Psoas muscle (tissue), 8 donors: ENCODE results near the gene MUC6. TPM values are rescaled to one million over a fixed set of nuclear protein-coding genes. Genes with fewer than 3 reads are reported as not detected.

Experiments
- ATAC-seq, 4 donors: fragments of 200-7000 bp; cut with Tn5 transposase; one replicate each; pipeline ENCODE4 v1.9.1; 2020; ENCODE audit warnings: moderate library complexity in 3 of 4, mild to moderate bottlenecking in 2 of 4
- DNase-seq, 2 donors: peaks; one replicate each; pipeline ENCODE4 v3.0.0-alpha.2; 2020
- H3K27ac ChIP-seq: fragments of 200-600 bp; one replicate; pipeline ENCODE4 v1.8.0; 2022
- H3K27me3 ChIP-seq, 3 donors: fragments of 200-600 bp in 1 of 3; one replicate each; pipeline versions ENCODE4 v1.6.1 to v1.8.0; 2013 to 2022; ENCODE audit warnings: low read length in 2 of 3, mild to moderate bottlenecking in 2 of 3, moderate library complexity in 1 of 3; ENCODE audit not compliant: insufficient read depth in 3 of 3
- H3K36me3 ChIP-seq, 2 donors: fragments of 200-600 bp in 1 of 2; one replicate each; pipeline versions ENCODE4 v1.6.1 to v1.8.0; 2013 to 2022; ENCODE audit warnings: low read depth in 1 of 2, mild to moderate bottlenecking in 1 of 2, moderate library complexity in 1 of 2; ENCODE audit not compliant: insufficient read depth in 1 of 2
- H3K4me1 ChIP-seq: fragments of 200-600 bp; one replicate; pipeline ENCODE4 v1.8.0; 2022
- H3K4me3 ChIP-seq: fragments of 200-600 bp; one replicate; pipeline ENCODE4 v1.8.0; 2022; ENCODE audit warnings: mild to moderate bottlenecking
- H3K9me3 ChIP-seq: fragments of 200-600 bp; one replicate; pipeline ENCODE4 v1.8.0; 2022
- CTCF ChIP-seq: fragments of 200-600 bp; IDR thresholded peaks from one replicate; pipeline ENCODE4 v1.8.0; 2022; ENCODE audit warnings: antibody characterized with exemption
- WGBS, 3 donors: extraction: QIAGEN DNeasy Blood & Tissue Kit; methylation state at CpG; one replicate each; pipeline versions ENCODE4 v1.1.6 to v1.1.7; 2013; 5-methylcytosine and 5-hydroxymethylcytosine counted together
- intact Hi-C, 2 donors: fragments of 100-400 bp; cut with DNase I; formaldehyde crosslinking; loops; one replicate each; pipeline versions ENCODE4 v1.11.0 to v1.14.2; 2022
- polyA plus RNA-seq, 3 donors: library from polyadenylated mRNA; stranded (reverse); fragments of 200-250 nt; gene quantifications; one replicate each; pipeline ENCODE4 v1.2.3, GENCODE V29; 2013
- total RNA-seq, 4 donors: library from RNA; stranded (reverse); fragmentation: NEBNext Ultra II Directional in 2 of 4; extraction: Animal tissue kit (Norgen Biotek cat#: 25700) in 2 of 4; gene quantifications; one replicate each; pipeline versions ENCODE4 v1.2.1 to v1.2.4, GENCODE V29; 2021 to 2023
- donor health status: healthy with polysubstance abuse.
- donor health status: DM: no; HTN: no; CAD: no; lungs with moderate emphysema.
- donor health status: Bipolar disorder and iron deficiency.
- donor health status: healthy.
- donor health status: DM: yes; HTN: yes; CAD: no.
- donor health status: DM: no; HTN: no; CAD: no.
- donor health status: DM: no; HTN: no; CAD: no.
- donor health status: DM: yes; HTN: yes; CAD: no.

The MUC6 gene
- total and polyA plus RNA-seq, 7 donors = under 0.01 to 0.04 (median 0.01) TPM; not detected in 4

- TF ChIP-seq CTCF = no peak
- no peaks in the 10 kb centered on the region for H3K27me3 ChIP-seq
- intact Hi-C loops = no loop called here
- WGBS, 3 donors = 77 to 86% (median 83%) methylated on average over 13 to 14 of the region's 14 CpGs
- no peak overlapping the region for H3K4me3 ChIP-seq
- no peaks in the 10 kb centered on the region for H3K4me1 ChIP-seq
- DNase-seq (no peak), ATAC-seq (no peak)
- no peaks in the 10 kb centered on the region for H3K36me3 ChIP-seq
- no peaks in the 10 kb centered on the region for H3K9me3 ChIP-seq
- no peak overlapping the region for H3K27ac ChIP-seq
Observed at GRCh38 chr11:1026163-1026450, 10.4 kb downstream of the MUC6 start.

DNA sequence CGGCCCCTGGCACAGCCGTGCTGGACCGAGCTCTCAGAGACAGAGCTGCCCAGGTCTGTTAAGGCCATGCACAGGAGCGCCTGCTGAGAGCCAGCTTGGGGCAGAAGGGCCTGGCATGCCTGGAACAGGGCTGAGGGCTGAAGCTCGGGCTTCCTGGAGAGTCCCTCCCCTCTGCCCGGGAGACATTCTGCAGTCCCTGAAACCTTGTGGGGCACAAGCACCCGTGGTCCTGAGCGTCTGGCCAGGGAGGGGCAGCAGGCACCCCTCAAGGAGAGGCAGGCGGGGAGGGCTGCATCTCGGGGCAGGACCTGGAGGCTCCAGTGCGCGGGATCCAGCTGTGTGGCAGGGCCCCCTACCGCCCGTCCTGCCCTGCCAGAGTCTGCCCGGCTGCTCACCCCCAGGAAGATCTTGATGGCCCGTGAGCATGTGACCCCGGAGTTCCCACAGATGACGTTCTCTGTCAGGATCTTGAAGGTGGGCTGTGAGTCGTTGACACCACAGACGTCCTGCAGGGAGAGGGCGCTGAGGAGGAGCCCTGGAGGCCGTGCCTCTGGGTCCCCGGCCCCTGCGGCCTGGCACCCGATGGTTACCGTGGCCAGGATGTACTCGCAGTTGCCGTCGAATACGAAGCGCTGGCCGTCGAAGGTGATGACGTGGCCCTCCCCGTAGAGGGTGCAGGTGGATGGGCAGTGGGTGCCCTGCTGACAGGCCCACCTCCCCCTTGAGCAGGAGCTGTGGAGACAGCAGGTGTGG is 10.9 kb downstream of the MUC6 start:
- WGBS, 3 donors = 66 to 80% (median 77%) methylated on average over 34 to 35 of the region's 35 CpGs
- intact Hi-C loops = no loop called here

GRCh38 chr11:1024597-1025409 is 11.7 kb downstream of the MUC6 start:
- no peak for DNase-seq
- no peaks in the 10 kb centered on the region for H3K4me1 ChIP-seq
- no peak overlapping the region for H3K4me3 ChIP-seq
- H3K27ac ChIP-seq = no peak overlapping the region
- no peaks in the 10 kb centered on the region for H3K9me3 ChIP-seq
- intact Hi-C loops = no loop called here
- H3K36me3 ChIP-seq = no peaks in the 10 kb centered on the region
- no peak for ATAC-seq
- WGBS, 3 donors = 84 to 89% (median 85%) methylated on average over 48 of the region's 48 CpGs
- no peak for TF ChIP-seq CTCF
- H3K27me3 ChIP-seq = no peaks in the 10 kb centered on the region

More for the DNA sequence above, 10.9 kb downstream of the MUC6 start:
- no peak for ATAC-seq
- DNase-seq = no peak
- Histone ChIP-seq H3K9me3 (no peaks in the 10 kb centered on the region), H3K4me1 (no peaks in the 10 kb centered on the region), H3K27me3 (no peaks in the 10 kb centered on the region), H3K4me3 (no peak overlapping the region), H3K27ac (no peak overlapping the region), H3K36me3 (no peaks in the 10 kb centered on the region)
- TF ChIP-seq CTCF = no peak

GRCh38 chr11:1023811-1024596 is 12.5 kb downstream of the MUC6 start:
- DNase-seq = no peak
- Histone ChIP-seq H3K4me1 (no peaks in the 10 kb centered on the region), H3K4me3 (no peak overlapping the region), H3K27ac (no peak overlapping the region), H3K36me3 (no peaks in the 10 kb centered on the region), H3K9me3 (no peaks in the 10 kb centered on the region), H3K27me3 (no peaks in the 10 kb centered on the region)
- intact Hi-C loops = no loop called here
- ATAC-seq = no peak
- WGBS, 3 donors = 95% methylated on average over 41 to 50 of the region's 50 CpGs
- TF ChIP-seq CTCF = no peak
